OCI-LY3 (cell line): ENCODE results near the gene PPP1R9A.

Source experiments
- CTCF ChIP-seq: fragments of 200-600, 300-600 bp; sonication (generic); IDR thresholded peaks from 2 replicates; pipeline ENCODE4 v1.5.1; 2014; ENCODE audit warnings: antibody characterized with exemption, low read length, low read depth
- EZH2phosphoT487 ChIP-seq: fragments of 200-600 bp; shearing (Covaris generic); IDR thresholded peaks from 2 replicates; pipeline ENCODE4 v1.6.1; 2018; ENCODE audit warnings: antibody characterized with exemption, mixed run types, low read depth

GRCh38 chr7:95265634-95266033 lies 358.2 kb downstream of the PPP1R9A start:
- TF ChIP-seq CTCF (no peak), EZH2phosphoT487 (no peak)
